NCI-H1930 (cell line): ENCODE measurements around the gene ZBTB39.
"Not testable (repeated sequence)": the region's sequence is repeated elsewhere in the genome, so short reads cannot be mapped to it uniquely, and the experiment has no call there.

Experiments used
- DNase-seq, 2 experiments: peaks; one replicate each; lab custom pipeline; 2025; lab: John Stamatoyannopoulos, UW

Gene ZBTB39, protein sequence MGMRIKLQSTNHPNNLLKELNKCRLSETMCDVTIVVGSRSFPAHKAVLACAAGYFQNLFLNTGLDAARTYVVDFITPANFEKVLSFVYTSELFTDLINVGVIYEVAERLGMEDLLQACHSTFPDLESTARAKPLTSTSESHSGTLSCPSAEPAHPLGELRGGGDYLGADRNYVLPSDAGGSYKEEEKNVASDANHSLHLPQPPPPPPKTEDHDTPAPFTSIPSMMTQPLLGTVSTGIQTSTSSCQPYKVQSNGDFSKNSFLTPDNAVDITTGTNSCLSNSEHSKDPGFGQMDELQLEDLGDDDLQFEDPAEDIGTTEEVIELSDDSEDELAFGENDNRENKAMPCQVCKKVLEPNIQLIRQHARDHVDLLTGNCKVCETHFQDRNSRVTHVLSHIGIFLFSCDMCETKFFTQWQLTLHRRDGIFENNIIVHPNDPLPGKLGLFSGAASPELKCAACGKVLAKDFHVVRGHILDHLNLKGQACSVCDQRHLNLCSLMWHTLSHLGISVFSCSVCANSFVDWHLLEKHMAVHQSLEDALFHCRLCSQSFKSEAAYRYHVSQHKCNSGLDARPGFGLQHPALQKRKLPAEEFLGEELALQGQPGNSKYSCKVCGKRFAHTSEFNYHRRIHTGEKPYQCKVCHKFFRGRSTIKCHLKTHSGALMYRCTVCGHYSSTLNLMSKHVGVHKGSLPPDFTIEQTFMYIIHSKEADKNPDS

DNA sequence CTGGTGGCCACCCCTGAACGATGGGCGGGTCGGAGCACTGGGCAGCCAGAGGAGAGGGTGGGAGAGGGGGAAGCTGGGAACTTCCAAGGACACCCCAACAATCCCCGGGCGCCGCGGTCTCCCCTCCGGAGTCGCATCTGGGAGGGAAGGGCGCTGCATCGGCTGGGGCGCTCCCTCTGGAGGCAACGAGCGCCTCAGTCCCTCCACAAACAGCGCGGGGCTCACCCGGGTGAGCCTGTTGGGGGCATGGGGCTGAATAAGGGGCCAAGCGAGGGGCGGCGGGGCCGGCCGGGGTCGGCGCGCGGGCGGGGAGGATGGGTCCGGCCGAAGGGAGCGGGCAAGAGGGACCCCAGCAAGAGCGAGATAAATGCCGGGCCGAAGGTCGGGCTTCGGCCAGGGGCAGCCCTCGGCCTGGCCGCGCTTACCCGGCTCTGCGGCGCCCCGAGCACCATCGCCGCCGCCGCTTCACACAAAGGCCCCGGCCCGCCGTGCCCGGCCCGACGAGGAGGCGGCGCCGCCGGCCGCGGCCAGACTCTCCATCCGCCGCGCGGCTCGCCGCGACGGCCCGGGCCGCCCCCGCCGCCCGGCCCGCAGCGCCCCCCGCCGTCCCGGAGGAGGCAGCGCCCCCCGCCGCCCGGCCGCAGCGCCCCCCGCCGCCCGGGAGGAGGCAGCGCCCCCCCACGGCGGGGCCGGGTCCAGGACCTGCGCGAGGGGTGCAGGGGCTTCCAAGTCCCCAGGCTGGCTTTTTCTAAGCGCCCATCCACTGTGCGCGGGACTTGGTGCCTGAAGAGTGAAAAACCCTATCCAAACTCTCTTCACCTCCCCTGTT, at the start of gene ZBTB39:
Gene ZBTB39 (minus strand): TSS at position 567 of the 829 bp plus-strand sequence. CDS start 1,629 bp downstream, outside the sequence.
- peak; percentile 39 to 73 for DNase-seq

DNA sequence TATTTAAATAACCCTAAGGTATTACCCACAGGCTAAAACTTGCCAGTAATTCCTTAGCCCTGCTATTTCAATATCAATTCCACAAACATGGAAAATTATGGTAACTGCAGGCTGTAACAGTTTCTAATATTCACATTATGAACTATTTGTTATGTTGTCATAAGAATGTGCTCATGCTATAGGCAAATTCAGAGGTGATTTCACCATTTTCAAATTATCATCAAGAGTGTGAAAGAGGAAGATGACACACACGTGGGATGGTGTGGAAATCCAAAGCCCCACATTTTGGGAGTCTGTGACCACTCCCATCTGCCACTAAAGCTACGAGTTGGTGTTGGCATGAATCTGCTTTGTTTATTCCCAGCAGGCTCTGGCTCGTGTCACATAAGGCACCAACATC, 49.5 kb upstream of the ZBTB39 start:
- DNase-seq = no peak

DNA sequence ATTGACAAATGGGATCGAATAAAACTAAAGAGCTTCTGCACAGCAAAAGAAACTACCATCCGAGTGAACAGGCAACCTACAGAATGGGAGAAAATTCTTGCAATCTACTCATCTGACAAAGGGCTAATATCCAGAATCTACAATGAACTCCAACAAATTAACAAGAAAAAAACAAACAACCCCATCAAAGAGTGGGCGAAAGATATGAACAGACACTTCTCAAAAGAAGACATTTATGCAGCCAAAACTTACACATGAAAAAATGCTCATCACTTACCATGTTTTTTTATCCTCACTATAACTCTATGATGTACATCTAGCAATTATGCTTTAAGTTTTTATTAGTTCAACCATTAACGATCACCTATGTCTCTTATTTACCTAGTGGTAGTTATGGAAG, 47.6 kb upstream of the ZBTB39 start:
- not testable (repeated sequence) for DNase-seq

DNA sequence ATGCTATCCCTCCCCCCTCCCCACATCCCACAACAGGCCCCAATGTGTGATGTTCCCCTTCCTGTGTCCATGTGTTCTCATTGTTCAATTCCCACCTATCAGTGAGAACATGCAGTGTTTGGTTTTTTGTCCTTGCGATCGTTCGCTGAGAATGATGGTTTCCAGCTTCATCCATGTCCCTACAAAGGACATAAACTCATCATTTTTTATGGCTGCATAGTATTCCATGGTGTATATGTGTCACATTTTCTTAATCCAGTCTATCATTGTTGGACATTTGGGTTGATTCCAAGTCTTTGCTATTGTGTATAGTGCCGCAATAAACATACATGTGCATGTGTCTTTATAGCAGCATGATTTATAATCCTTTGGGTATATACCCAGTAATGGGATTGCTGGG, 46.8 kb upstream of the ZBTB39 start:
- DNase-seq = not testable (repeated sequence)

DNA sequence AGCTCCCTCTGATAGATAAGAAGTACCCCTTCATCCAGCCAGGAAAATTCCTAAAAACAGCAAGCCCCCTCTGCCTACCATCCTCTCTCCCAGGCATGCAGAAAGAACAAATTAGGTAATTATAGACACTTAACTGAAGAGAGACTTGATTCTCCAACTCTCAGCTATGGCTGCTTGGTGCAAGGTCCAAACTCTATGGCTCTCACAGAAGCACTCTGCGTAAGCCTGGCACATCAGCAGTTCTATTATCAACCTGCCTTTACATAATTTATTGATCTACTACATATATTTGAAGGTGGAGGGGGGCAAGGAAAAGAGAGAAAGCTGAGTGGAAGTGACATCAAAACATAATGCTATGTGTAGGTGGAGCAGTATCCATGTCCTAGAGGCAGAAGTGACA, 44.7 kb upstream of the ZBTB39 start:
- no peak for DNase-seq

DNA sequence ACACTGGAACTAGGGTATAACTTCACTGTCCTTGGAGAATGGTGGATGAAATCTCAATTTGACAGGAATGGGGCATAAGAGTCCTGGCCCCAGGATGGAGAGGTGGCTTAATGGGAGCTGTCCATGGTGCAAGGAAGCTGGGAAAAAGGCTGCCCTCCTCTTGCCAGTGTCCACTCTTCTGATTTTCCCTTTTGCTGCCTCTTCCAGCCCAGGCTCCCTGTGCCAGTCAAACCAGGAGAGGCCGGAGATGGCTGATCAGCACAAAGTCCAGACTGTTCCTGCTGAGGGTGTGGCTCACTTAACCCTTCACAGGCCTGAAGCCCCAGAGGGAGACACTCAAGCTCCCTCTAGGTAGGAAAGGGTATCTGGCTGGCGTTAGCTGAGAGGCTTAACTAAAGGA, 43.5 kb upstream of the ZBTB39 start, which contains the start of gene MYO1A:
Gene MYO1A (minus strand): TSS at position 240 of the 400 bp plus-strand sequence. CDS start 1,806 bp downstream, outside the sequence.
- no peak for DNase-seq

DNA sequence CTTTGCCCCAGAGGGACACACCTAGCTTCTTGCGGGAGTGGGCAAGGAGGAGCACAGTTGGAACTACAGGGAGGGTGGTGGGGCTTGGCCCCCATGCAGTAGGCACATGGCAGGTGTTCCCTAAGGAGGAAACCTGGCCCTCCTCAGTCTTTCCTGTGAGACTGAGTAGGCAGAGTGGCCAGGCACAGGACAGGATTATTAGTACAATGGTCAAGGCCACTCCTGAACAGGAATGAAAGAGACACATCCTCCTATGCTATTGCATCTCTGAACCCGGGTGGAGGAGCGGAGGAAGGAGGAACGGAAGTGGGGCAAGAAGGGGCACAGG, 42.7 kb upstream of the ZBTB39 start:
- DNase-seq = no peak

DNA sequence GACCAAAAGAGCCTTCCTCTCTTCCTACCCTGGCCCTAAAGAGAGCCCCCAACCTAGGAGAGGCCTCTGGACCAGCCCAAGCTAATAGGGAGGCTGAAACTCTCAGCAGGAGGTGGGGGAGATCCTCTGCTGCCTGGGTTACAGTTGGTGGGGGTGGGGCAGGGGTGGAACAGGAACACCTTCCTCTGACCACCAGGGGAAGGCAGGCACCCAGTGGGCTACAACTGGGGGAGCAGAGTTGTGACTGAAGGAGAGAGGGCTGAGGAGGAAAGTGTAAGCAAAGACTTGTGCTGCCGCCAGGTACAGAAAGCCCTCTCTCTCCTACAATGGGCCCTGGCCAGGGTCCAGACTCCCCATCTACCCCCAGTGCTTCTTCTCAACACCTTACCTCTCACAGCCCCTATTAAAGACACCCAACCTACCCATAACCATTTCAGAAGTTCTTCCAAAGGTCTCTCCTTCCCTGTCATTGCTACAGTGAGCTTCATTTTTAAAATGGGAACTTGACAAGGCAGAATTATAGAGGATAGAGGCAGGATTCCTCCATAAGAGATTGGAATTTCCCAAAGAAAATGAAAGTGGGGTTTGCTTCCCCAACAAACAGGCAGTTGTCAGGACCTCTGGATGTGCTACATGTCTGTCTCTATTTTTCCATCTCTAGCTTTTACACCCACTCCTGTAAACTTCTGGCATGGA, 42.2 kb upstream of the ZBTB39 start:
- DNase-seq = no peak

DNA sequence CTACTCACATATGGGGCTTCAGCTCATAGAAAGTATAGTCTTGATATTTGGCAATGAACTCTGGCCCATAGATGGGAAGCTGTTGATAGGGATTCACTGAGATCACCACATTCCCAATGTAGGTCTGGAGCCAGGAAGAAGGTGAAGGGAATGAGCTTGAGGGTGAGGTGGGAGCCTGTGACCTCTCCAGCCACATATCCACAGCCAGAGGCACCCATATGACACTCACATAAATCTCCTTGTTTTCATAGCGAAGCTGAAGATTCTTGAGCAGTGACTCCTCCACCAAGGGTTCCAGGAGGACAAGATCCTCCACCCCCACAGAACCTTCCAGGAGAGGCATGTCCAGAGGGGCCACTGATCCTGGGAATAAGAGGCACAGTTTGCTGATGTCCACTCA, 41.6 kb upstream of the ZBTB39 start:
- no peak for DNase-seq

DNA sequence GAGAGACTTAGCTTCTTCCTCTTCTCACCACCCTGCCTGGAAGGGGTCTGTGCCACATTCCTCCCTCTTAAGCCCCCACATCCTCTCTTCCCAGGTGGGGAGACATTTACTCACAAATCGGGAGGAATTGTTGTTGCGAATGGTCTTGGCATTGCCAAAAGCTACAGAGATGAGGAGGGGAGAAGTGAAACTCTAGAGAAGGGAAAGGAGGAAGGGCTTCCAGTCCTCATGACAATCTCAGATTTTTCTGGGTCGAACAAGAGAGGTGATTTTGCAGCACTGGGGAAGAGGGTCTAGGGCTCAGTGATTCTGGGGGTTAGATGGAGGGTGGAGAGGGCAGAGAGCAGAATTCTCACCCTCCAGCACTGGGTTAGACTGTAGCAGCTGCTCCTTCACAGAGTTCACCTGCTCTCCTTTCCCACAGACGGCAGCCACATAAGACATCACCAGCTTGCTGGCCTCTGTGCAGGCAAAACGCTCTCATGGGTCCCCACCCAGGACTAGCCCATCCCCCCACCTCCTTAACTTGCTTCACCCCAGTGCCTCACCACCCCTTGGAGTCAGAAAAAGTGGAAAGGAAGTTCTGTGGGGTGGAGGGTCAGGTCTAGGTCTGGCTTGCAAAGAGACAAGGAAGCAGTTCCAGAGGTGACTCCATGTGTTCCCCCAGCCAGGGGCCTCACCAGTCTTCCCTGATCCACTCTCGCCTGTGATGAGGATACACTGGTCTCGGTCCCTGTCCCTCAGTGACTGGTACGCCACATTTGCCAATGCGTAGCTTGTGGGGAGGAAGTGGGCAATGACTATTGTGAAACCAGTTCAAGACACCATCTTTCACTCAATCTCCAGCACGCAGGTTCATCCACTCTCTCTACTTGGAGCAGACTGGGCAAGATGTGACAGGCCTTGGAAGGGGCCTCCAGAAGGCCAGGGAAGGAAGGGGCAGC, 40.9 kb upstream of the ZBTB39 start:
- no peak for DNase-seq

DNA sequence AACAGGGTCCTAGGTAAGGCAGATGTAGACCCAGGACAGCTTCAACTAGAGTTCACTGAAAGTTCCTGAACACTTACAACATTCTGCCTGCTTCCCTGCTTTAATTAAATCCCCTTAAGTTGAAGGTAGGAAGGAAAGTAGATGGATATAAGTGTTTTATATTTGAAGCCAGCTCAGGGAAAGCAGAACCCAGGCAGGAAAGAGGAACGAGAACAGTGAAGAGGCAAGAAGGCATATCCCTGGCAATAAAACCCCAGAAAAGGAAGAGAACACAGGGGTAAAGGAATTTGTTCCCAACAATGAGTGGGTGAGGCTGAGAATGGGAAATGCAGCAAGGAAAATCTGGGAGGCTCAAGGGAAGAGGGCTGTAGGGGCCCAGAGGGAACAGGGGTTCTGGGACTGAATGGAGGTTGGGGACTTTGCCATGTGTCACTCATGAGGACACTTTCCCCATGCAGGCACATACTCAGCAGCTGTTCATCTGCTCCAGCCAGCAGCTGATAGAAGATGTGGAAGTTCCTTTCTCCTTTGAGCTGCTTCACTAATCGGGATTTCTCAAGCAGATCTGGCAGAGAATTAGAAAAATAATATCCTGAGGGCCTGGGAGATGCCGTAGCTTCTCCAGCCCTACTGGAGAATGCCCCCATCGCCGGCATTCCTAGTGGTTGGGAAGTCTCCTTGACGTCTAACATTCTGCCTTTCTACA, 39.9 kb upstream of the ZBTB39 start:
- no peak for DNase-seq

DNA sequence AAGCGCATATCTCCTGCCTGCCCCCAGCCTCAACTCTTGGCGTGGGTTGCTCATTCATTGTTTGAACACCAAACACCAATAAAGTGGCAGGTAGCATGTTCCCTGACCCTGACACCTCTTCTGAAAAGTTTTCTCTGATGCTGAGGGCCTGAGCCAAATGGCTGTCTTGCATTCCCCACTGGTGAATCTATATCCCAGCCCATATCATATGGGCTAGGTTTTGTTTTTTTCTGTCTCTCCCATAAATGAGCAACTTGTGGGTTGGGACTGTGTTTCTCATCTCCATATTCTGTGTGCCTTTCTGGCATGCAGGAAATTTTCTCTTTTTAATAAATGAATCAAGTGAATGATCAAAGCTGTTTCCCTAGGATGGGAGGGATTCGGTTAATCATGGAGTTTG, 38.5 kb upstream of the ZBTB39 start:
- DNase-seq = no peak

DNA sequence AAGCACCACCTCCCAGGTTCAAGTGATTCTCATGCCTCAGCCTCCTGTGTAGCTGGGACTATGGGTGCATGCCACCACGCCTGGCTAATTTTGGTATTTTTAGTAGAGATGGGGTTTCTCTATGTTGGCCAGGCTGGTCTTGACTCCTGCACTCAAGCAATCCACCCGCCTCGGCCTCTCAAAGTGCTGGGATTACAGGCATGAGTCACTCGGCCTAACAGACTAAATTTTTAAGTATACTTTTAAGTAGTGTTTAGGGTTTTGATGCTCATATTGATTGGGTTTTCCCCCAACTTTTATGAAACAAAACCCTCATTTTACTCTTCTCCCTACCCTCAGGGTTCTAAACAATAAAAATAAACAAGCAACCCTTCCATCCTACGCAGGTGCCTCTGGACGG, 38.1 kb upstream of the ZBTB39 start:
- no peak for DNase-seq

DNA sequence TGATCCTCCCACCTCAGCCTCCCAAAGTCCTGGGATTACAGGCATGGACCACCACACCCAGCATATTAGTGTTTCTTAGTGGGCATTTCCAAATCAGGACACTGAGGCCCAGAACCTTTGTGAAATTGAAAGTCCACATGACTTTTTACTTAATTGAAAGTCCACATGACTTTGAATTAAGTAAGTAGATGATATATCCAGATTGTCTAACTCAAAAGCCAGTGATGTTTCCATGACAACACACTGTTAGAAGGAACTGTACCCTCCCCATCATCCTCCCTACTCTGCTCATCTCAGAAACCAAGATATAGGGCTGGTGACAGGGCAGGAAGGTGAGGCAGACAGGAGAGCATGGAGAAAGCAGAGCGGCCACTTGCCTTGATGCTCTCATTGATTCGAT, 36.3 kb upstream of the ZBTB39 start:
- no peak for DNase-seq

DNA sequence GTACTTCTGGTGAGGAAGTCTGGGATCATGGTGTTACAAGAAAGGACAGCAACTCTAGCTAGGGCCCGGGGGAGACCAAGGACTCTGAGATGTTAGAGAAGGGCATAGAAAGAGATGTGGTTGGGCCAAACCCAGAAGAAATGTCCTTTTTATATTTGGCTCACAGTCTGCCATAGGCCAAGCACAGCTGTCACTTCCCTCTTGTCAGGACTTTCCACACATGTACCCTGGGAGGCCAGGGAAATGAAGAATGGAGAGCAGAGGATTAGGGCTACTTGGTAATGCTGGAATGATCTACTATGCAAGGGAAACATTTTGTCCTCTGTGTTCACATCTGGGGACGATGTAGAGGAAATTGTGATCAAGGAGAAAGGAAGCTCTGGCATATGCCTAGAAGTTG, 34.4 kb upstream of the ZBTB39 start:
- DNase-seq = no peak

DNA sequence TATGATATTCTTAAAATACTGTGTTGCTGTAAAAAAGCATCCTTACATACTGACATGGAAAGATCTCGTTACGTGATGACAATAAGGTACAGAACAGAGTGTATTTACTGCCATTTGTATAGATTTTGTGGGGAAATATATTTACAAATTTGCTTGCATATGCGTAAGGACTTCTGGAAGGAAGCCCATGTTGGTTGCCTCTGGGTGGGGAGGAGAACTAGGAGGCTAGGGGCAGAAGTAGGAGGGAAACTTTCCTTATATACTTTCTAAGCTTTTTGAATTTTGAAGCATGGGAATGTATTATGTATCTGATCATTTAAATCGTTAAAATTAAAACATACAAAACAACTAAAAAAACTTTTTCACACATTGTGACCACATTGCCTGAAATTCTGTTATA, 33.9 kb upstream of the ZBTB39 start:
- DNase-seq = no peak

DNA sequence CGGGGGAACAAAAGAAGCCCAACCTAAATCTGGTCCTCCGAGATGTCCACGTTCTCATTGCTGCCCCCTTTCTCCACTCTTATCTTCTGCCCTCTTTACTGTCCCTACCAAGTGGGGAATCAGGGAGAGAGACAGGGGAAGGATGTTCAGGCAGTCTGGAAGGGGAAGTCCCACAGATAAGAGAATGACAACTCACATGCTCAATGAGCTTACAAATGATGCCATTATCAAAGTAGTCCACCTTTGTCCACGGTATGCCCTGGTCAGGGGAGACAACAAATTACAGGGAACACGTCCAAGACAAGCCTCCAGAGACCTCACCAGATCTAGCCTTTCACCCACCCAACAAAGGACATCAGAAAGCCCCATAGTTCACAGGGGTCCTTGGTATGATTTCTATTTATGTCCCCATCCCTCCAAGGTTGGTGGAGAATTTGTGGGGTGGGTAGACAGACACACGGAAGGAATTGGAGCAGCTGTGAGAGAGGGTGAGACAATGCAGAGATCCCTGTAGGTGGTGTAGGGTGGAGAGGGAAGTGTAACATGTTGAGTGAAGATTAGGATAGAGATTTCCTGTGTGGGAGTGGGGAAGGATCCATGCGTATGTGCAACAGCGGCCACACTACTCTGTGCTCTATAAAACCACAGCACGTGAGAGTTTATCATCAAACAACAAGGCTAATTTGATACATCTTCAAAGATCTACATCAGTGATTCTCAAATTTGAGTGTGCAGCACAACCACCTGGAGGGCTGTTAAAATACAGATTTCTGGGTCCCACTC, 32.9 kb upstream of the ZBTB39 start:
- DNase-seq = no peak

DNA sequence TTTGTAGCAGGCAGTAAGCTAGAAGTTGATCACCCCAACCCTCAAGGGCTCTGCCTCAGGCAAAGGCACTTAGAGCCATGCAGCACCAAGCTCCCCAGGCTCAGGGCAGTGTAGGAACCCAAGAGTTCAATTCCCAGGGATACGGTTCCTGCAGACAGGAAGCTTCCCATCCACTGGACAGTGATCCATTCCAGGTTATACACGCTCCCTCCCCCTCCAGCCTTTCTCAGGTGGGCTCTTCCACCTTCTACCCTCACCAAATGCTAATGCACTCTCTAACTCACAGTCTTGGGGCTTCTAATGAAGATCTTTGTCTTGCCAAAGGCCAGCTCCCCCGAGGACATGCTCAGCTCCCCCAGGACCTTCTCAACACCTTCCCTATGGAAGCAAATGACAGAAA, 30.9 kb upstream of the ZBTB39 start:
- DNase-seq = no peak

DNA sequence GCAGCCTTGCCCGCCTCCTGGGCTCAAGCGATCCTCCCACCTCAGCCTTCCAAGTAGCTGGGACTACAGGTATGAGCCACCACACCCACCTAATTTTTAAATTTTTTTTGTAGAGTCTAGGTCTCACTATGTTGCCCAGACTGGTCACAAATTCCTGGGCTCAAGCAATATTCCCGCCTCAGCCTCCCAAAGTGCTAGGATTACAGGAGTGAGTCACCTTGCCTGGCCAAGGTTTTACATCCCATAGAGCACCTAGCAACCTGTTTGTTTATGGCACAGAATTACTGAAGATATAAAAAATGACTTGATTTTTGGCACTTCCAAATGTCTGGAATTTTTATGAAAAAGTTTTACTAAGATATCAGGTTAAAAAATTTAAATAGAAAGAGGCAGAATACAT, 27.1 kb upstream of the ZBTB39 start:
- no peak for DNase-seq
